Measurements from ENCODE around the gene AMMECR1. TPM values are rescaled to one million over a fixed set of nuclear protein-coding genes. Genes with fewer than 3 reads are reported as not detected.

AMMECR1 gene
- total RNA-seq, 2 experiments from 2014 or later, result 7.8 to 7.9 TPM

GRCh38 chrX:110251961-110252360, 65.9 kb downstream of the AMMECR1 start:
- intact Hi-C loops (cut with DNase I, micrococcal nuclease), result no loop called here

DNA sequence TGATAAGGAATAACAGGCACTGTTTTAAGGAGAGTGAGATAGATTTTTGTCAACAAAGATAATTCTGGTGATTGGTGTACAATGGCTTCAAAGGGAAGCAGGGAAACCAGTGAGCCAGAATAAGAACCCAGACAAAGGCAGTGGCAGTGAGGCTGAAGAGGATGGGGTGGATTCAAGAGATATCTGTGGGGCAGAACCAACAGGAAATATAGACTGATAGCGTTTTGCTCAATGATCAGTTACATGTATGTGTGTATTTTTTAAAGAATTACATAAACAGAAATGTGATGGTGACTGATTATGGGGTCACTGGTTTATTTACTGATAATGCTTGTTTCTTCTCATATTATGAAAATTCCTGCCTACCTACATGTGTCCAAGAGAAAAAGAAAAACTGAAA, 66.4 kb downstream of the AMMECR1 start:
- peaks cover 43% of the 10 kb centered on the region for H3K4me1 Mint-ChIP-seq (ENCODE audit: low read depth)
- intact Hi-C loops (cut with DNase I, micrococcal nuclease), result no loop called here
- ChIA-PET CTCF (no interaction called here), POLR2A (no interaction called here)
- Histone ChIP-seq H3K4me3 (ENCODE audit: low read length) (no peak overlapping the region), H3K36me3 (ENCODE audit: insufficient read depth, low read length) (no peaks in the 10 kb centered on the region), H3K27ac (ENCODE audit: low read depth in 1 of 2, low read length in 2 of 2) (no peak overlapping the region), H3K9me3 (ENCODE audit: control insufficient read depth in 1 of 2, insufficient read depth in 1 of 2, low read length in 2 of 2) (no peaks in the 10 kb centered on the region), H3K27me3 (ENCODE audit: control insufficient read depth in 1 of 2, insufficient read depth in 2 of 2, low read length in 2 of 2) (no peaks in the 10 kb centered on the region), H3K4me1 (ENCODE audit: insufficient read depth, low read length) (peaks cover 7% of the 10 kb centered on the region)
- no peak for ATAC-seq (ENCODE audit: poor library complexity)
- no peak overlapping the region for H3K27ac Mint-ChIP-seq
- no peaks in the 10 kb centered on the region for H3K27me3 Mint-ChIP-seq
- no peak overlapping the region for H3K4me3 Mint-ChIP-seq
- TF ChIP-seq, protein P1, sequence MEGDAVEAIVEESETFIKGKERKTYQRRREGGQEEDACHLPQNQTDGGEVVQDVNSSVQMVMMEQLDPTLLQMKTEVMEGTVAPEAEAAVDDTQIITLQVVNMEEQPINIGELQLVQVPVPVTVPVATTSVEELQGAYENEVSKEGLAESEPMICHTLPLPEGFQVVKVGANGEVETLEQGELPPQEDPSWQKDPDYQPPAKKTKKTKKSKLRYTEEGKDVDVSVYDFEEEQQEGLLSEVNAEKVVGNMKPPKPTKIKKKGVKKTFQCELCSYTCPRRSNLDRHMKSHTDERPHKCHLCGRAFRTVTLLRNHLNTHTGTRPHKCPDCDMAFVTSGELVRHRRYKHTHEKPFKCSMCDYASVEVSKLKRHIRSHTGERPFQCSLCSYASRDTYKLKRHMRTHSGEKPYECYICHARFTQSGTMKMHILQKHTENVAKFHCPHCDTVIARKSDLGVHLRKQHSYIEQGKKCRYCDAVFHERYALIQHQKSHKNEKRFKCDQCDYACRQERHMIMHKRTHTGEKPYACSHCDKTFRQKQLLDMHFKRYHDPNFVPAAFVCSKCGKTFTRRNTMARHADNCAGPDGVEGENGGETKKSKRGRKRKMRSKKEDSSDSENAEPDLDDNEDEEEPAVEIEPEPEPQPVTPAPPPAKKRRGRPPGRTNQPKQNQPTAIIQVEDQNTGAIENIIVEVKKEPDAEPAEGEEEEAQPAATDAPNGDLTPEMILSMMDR (IDR thresholded peaks at IDR 0.05), result no peak
- no peaks in the 10 kb centered on the region for H3K9me3 Mint-ChIP-seq
- DNase-seq, result no peak
- peaks cover 13% of the 10 kb centered on the region for H3K36me3 Mint-ChIP-seq (ENCODE audit: low read depth)

More at GRCh38 chrX:110251961-110252360, 65.9 kb downstream of the AMMECR1 start:
- TF ChIP-seq, protein P1 (IDR thresholded peaks at IDR 0.05), result no peak
- Histone ChIP-seq H3K36me3 (ENCODE audit: insufficient read depth, low read length) (no peaks in the 10 kb centered on the region), H3K4me3 (ENCODE audit: low read length) (no peak overlapping the region), H3K27ac (ENCODE audit: low read depth in 1 of 2, low read length in 2 of 2) (no peak overlapping the region), H3K9me3 (ENCODE audit: control insufficient read depth in 1 of 2, insufficient read depth in 1 of 2, low read length in 2 of 2) (no peaks in the 10 kb centered on the region), H3K27me3 (ENCODE audit: control insufficient read depth in 1 of 2, insufficient read depth in 2 of 2, low read length in 2 of 2) (no peaks in the 10 kb centered on the region), H3K4me1 (ENCODE audit: insufficient read depth, low read length) (peaks cover 5% of the 10 kb centered on the region)
- Mint-ChIP-seq H3K9me3 (no peaks in the 10 kb centered on the region), H3K27me3 (no peaks in the 10 kb centered on the region), H3K4me3 (no peak overlapping the region), H3K36me3 (ENCODE audit: low read depth) (peaks cover 10% of the 10 kb centered on the region), H3K4me1 (ENCODE audit: low read depth) (peaks cover 43% of the 10 kb centered on the region), H3K27ac (no peak overlapping the region)
- ATAC-seq (ENCODE audit: poor library complexity) (no peak), DNase-seq (no peak)
- POLR2A ChIA-PET, result no interaction called here
- CTCF ChIA-PET, result no interaction called here

GRCh38 chrX:110250847-110251246, 67.0 kb downstream of the AMMECR1 start:
- TF ChIP-seq, protein P1 (IDR thresholded peaks at IDR 0.05), result no peak
- no peaks in the 10 kb centered on the region for H3K27me3 Mint-ChIP-seq
- H3K9me3 Mint-ChIP-seq, result no peaks in the 10 kb centered on the region
- intact Hi-C loops (cut with DNase I, micrococcal nuclease), result no loop called here
- peaks cover 48% of the 10 kb centered on the region for H3K4me1 Mint-ChIP-seq (ENCODE audit: low read depth)
- H3K36me3 Mint-ChIP-seq (ENCODE audit: low read depth), result peaks cover 16% of the 10 kb centered on the region
- H3K27me3 ChIP-seq (ENCODE audit: control insufficient read depth in 1 of 2, insufficient read depth in 2 of 2, low read length in 2 of 2), result no peaks in the 10 kb centered on the region
- POLR2A ChIA-PET, result no interaction called here
- no peak overlapping the region for H3K4me3 Mint-ChIP-seq
- H3K27ac Mint-ChIP-seq, result no peak overlapping the region
- CTCF ChIA-PET, result interaction anchor here (1.2 kb wide), 1 partner anchor 12 kb away, joined by 3 read pairs; no protein-coding TSS in a partner anchor
- no peak for DNase-seq
- no peaks in the 10 kb centered on the region for H3K36me3 ChIP-seq (ENCODE audit: insufficient read depth, low read length)
- H3K4me3 ChIP-seq (ENCODE audit: low read length), result no peak overlapping the region
- peaks cover 7% of the 10 kb centered on the region for H3K4me1 ChIP-seq (ENCODE audit: insufficient read depth, low read length)
- H3K27ac ChIP-seq (ENCODE audit: low read depth in 1 of 2, low read length in 2 of 2), result no peak overlapping the region
- H3K9me3 ChIP-seq (ENCODE audit: control insufficient read depth in 1 of 2, insufficient read depth in 1 of 2, low read length in 2 of 2), result no peaks in the 10 kb centered on the region
- no peak for ATAC-seq (ENCODE audit: poor library complexity)

All from CD4-positive, alpha-beta T cell (primary cell).